Renal cortex interstitium (tissue), 11 donors: ENCODE data around the gene SBF2. TPM values are rescaled to one million over a fixed set of nuclear protein-coding genes. Genes with fewer than 3 reads are reported as not detected.
A peak's percentile ranks its signal among the peaks of the same experiment; 100 is the strongest.

ENCODE experiments used
- DNase-seq, 11 donors: peaks; one replicate each; pipeline ENCODE4 v3.0.0-alpha.2; 2013; ENCODE audit warnings: low read depth in 9 of 11, low spot score in 4 of 11; ENCODE audit errors: extremely low read depth in 1 of 11
- polyA plus RNA-seq, 3 donors: library from polyadenylated mRNA; unstranded; fragments of 120-200 nt; gene quantifications; one replicate each; pipeline ENCODE4 v1.2.1, GENCODE V29; 2013; ENCODE audit not compliant: insufficient read length in 3 of 3

The SBF2 gene
- polyA plus RNA-seq, 3 donors, result 47.0 to 58.3 (median 52.3) TPM

GRCh38 chr11:10320736-10321465, 26.9 kb upstream of the SBF2 start:
- no peak for DNase-seq

- DNase-seq, result no peak
Measured at GRCh38 chr11:10319702-10320558, 25.9 kb upstream of the SBF2 start.

GRCh38 chr11:10318527-10318802, 24.4 kb upstream of the SBF2 start:
- no peak for DNase-seq

DNA sequence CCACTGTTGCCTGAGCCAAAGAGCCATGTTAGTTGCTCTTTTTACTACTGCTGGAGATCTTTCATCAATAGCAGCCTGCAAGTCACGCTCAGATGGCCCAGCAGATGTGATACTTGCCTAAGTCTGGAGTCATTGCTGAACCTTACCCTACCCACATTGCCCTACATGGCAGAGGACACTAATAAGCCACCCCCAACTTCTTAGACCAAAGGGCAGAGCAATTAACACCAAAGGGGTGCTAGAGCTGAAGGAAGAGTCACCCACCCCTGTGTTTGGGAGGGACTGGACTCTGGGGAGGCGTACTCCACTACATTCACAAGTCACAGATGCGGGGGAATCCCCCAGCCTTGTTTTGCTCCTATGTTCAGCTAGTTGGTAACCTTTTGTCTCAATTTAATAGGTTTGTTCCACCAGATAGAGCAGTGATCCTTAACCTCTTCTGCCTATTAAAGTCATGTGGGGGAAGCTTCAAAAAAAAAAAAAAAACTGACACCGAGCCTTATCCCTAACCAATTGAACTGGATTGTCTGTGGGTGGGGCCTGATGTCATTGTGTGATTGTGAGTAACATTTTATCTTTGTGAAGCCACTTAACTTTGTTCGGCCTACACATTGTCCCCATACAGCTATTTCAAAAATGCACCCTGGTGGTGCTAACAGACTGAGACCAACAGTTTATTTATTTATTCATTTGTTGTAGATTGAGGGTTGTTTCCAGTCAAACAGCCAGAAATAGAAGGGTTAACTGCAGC, 23.9 kb upstream of the SBF2 start:
- no peak for DNase-seq

DNA sequence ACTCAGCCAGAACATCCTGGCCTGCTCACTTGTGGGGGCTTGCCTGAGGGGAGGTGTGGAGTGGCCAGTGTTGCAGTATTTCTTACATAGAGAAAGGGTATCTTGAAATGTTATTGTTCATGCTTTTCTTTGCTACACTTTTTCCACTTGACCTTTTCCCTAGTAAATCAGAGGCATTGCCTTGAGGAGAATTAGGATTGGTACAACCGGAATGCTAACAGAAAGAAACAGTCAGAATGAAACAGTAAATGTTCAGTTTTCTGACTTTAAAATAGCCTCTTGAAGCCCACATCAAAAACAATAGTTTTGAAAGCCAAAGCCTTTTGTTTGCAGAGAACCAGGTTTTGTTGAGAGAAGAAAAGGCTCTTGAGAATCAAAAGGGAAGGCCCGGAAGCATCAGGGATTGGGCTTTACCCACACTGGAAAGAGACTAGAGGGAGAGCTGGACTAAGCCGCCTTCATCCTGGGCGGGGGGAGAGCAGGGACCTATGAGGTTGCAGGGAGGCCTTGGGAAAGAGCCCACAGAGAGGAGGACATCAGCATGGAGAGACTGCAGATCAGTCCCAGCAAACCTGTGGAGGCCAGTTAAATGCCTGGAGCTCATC, 23.2 kb upstream of the SBF2 start:
- DNase-seq, result no peak

DNA sequence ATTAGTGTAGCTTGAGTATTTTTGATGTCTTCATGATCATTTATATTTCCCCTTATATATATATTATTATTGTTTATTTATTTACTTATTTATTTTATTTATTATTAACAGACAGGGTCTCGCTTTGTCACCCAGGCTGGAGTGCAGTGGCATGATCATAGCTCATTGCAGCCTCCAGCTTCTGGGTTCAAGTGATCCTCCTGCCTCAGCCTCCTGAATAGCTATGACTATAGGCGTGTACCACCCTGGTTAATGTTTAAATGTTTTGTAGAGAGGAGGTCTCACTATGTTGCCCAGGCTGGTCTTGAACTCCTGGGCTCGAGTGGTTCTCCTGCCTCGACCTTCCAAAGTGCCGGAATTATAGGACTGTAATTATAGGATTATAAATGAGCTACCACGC, 21.1 kb upstream of the SBF2 start:
- DNase-seq, result no peak

- no peak for DNase-seq
Measured at GRCh38 chr11:10314199-10315072, 20.4 kb upstream of the SBF2 start.

DNA sequence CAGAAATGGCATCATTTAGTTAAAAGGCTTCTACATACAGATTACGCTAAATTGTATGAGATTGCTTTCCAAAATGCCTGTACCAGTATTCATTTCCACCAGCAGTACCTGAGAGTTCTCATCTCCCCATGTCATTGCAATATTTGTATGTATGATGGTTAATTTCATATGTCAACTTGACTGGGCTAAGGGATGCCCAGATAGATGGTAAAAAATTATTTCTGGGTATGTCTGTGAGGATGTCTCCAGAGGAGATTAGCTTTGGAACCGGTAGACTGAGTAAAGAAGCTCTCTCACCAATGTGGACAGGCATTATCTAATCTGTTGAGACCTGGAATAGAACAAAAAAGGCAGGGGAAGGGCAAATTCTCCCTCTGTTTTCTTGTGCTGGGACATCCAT, 17.8 kb upstream of the SBF2 start:
- DNase-seq, result no peak

DNA sequence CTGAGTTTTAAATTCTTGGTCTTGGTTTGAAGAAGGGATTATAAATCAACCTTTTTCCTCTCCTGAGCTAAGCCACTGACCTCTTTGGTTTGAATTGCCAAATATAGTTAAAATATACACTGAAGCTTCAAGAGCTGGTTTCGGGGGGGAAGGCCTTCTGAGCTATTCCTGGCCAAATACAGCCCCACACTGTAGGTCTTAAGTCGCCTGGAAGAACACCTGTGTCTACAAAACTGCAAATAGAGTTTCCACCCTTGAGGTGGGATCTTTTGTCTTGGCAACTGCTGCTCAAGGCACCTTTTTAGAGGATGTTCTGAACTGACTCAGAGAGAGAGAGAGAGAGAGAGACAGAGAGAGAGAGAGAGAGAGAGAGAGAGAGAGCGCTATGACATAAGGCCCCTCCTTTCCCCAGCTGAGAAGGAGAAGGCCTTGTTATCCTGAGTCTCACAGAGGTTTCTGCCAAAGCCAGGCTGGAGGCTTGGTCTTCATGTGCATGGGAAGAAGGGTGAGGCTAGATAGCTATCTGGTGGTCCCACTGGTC, 16.4 kb upstream of the SBF2 start:
- no peak for DNase-seq

DNA sequence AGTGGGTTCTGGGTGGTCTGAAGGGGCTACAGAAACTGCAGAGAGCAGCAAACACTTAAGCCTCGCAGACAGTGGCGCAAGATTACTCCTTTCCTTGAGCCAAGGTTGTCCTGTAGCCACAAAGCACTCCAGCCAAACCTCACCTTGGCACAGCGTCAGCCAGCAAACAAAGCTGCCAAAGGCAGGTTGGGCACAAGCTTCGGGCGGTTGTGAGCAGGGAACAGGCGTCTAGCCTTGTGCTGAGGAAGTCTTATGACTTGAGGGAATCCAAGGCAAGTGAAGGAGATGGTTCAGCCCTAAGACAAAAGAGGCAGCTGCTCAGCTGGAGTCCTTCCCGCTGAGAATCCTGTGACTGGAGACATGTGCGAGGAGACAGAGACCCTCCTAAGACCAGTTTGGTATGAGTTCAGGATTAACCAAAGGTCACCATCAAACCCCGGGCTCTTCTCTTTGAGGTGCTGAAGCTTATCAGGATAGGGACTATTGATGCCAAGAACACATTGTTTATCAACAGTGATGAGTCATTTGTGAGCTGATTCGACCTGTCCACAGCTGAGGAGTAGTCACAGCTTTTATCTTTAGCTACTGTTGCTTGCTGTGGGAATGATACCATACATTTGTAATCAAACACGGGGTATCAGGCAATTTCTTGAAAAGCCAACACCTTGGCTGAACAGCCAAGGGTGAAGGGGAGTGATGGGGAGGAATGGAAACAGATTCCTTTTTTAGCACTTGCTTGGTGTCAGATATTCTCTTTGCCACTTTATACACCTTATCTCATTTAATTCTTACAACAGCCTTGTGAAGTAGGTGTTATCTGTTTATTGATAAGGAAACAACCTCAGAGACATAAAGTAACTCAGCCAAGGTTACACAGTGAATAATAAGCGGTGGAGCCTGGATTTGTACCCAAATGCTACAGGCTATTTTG, 15.4 kb upstream of the SBF2 start:
- no peak for DNase-seq

- DNase-seq, result no peak
Measured at GRCh38 chr11:10308201-10308954, 14.4 kb upstream of the SBF2 start.

- peak in 6 of 11 donors; percentile 70 to 82 (median 80) for DNase-seq
Measured at GRCh38 chr11:10307400-10308200, 13.6 kb upstream of the SBF2 start.

GRCh38 chr11:10307022-10307399, 13.0 kb upstream of the SBF2 start:
- DNase-seq, result no peak

DNA sequence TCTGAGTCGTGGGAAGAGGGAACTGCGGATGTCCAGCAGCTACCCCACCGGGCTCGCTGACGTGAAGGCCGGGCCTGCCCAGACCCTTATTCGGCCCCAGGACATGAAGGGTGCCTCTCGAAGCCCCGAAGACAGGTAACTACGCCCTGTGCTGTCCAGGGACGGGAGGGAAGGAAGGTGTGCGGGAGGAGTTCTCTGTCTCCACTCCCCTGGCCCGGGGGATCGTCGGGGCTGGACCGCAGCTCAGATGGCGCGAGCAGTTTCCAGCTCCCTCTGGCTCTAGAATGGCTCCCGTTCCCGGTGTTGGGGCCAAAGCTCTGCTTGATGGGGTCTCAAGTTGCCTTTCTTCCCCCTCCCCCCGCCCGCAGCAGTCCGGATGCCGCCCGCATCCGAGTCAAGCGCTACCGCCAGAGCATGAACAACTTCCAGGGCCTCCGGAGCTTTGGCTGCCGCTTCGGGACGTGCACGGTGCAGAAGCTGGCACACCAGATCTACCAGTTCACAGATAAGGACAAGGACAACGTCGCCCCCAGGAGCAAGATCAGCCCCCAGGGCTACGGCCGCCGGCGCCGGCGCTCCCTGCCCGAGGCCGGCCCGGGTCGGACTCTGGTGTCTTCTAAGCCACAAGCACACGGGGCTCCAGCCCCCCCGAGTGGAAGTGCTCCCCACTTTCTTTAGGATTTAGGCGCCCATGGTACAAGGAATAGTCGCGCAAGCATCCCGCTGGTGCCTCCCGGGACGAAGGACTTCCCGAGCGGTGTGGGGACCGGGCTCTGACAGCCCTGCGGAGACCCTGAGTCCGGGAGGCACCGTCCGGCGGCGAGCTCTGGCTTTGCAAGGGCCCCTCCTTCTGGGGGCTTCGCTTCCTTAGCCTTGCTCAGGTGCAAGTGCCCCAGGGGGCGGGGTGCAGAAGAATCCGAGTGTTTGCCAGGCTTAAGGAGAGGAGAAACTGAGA, 12.2 kb upstream of the SBF2 start:
- DNase-seq, result peak in 3 of 11 donors; percentile 21 to 42 (median 41)
